Endodermal cell (in vitro differentiated cells): Measurements from ENCODE around the gene ROR2. TPM values are rescaled to one million over a fixed set of nuclear protein-coding genes. Genes with fewer than 3 reads are reported as not detected.

Experiments used
- DNase-seq: peaks from one replicate; pipeline ENCODE4 v3.0.0-alpha.2; 2017
- H3K27ac ChIP-seq: 2 replicates; pipeline ENCODE4 v1.5.1; 2013; ENCODE audit warnings: mild to moderate bottlenecking, low read depth, low read length, moderate library complexity
- H3K27me3 ChIP-seq: 2 replicates; pipeline ENCODE4 v1.6.1; 2013; ENCODE audit warnings: mild to moderate bottlenecking, low read length, moderate library complexity; ENCODE audit not compliant: insufficient read depth, control insufficient read depth, poor library complexity, severe bottlenecking
- H3K36me3 ChIP-seq: 2 replicates; pipeline ENCODE4 v1.7.0; 2013; ENCODE audit warnings: mild to moderate bottlenecking, low read length, moderate library complexity; ENCODE audit not compliant: control insufficient read depth, insufficient read depth
- H3K4me1 ChIP-seq: one replicate; pipeline ENCODE4 v1.7.0; 2013; ENCODE audit warnings: low read length; ENCODE audit not compliant: control insufficient read depth, insufficient read depth
- H3K4me3 ChIP-seq: 2 replicates; pipeline ENCODE4 v1.5.1; 2013; ENCODE audit warnings: mild to moderate bottlenecking, low read length, moderate library complexity
- H3K9ac ChIP-seq: 2 replicates; pipeline ENCODE4 v1.6.1; 2013; ENCODE audit warnings: mild to moderate bottlenecking, low read length, moderate library complexity; ENCODE audit not compliant: poor library complexity, severe bottlenecking; ENCODE audit errors: extremely low read depth
- H3K9me3 ChIP-seq: 2 replicates; pipeline ENCODE4 v1.6.1; 2013; ENCODE audit warnings: mild to moderate bottlenecking, low read length, moderate library complexity; ENCODE audit not compliant: control insufficient read depth
- H3K27ac Mint-ChIP-seq: 2 replicates; pipeline ENCODE4 v1.8.0; 2020; ENCODE audit warnings: mixed read lengths
- H3K27me3 Mint-ChIP-seq: 2 replicates; pipeline ENCODE4 v1.8.0; 2021; ENCODE audit warnings: mild to moderate bottlenecking, mixed read lengths; ENCODE audit not compliant: insufficient read depth
- H3K36me3 Mint-ChIP-seq: 2 replicates; pipeline ENCODE4 v1.8.0; 2020; ENCODE audit warnings: low read depth, mixed read lengths
- H3K4me1 Mint-ChIP-seq: 2 replicates; pipeline ENCODE4 v1.8.0; 2020; ENCODE audit warnings: mixed read lengths
- H3K4me3 Mint-ChIP-seq: 2 replicates; pipeline ENCODE4 v1.8.0; 2020; ENCODE audit warnings: mild to moderate bottlenecking, moderate library complexity, mixed read lengths
- H3K9me3 Mint-ChIP-seq: 2 replicates; pipeline ENCODE4 v1.8.0; 2020; ENCODE audit warnings: mild to moderate bottlenecking, mixed read lengths
- CTCF ChIP-seq: fragments of 200-600 bp; sonication (generic); conservative IDR thresholded peaks from 2 replicates; pipeline ENCODE4 v1.5.0; 2021; ENCODE audit warnings: antibody characterized with exemption, mild to moderate bottlenecking
- WGBS, 2 experiments: methylation state at CpG; one replicate each; pipeline versions ENCODE4 v1.1.5 to v1.1.7; 2013; ENCODE audit warnings: missing lambda C conversion rate in 2 of 2, mixed read lengths in 1 of 2; ENCODE audit not compliant: insufficient coverage in 1 of 2, insufficient read length in 1 of 2; 5-methylcytosine and 5-hydroxymethylcytosine counted together
- total RNA-seq, 2 donors: library from RNA; stranded (reverse); fragmentation: NEBNext Ultra II Directional in 1 of 2; extraction: Animal tissue kit (Norgen Biotek cat#: 25700) in 1 of 2; gene quantifications; 2 replicates in 1 of 2; 3 replicates in 1 of 2; pipeline ENCODE4 v1.2.1, GENCODE V29; 2021

Gene ROR2
- total RNA-seq, 2 donors from 2014 or later, result 104 to 160 TPM

- Mint-ChIP-seq H3K27me3 (peaks cover 4% of the 10 kb centered on the region), H3K4me1 (no peaks in the 10 kb centered on the region), H3K9me3 (peaks cover 2% of the 10 kb centered on the region), H3K36me3 (no peaks in the 10 kb centered on the region), H3K27ac (no peak overlapping the region), H3K4me3 (no peak overlapping the region)
- Histone ChIP-seq H3K4me1 (no peaks in the 10 kb centered on the region), H3K27ac (no peak overlapping the region), H3K9ac (no peak overlapping the region), H3K27me3 (no peaks in the 10 kb centered on the region), H3K4me3 (no peak overlapping the region), H3K9me3 (peaks cover 14% of the 10 kb centered on the region), H3K36me3 (no peaks in the 10 kb centered on the region)
- no peak for DNase-seq
- 87 to 100% methylated on average over 1 to 3 of the region's 3 CpGs for WGBS, 2 experiments
- no peak for TF ChIP-seq CTCF
Measured at GRCh38 chr9:91677331-91677730, 272.7 kb downstream of the ROR2 start.

- 97% methylated on average over 1 of the region's 1 CpG; no CpG with 5 or more reads in 1 of the 2 experiments for WGBS, 2 experiments
- Histone ChIP-seq H3K9ac (no peak overlapping the region), H3K36me3 (no peaks in the 10 kb centered on the region), H3K27me3 (no peaks in the 10 kb centered on the region), H3K9me3 (peaks cover 14% of the 10 kb centered on the region), H3K4me3 (no peak overlapping the region), H3K27ac (no peak overlapping the region), H3K4me1 (no peaks in the 10 kb centered on the region)
- Mint-ChIP-seq H3K4me3 (no peak overlapping the region), H3K4me1 (no peaks in the 10 kb centered on the region), H3K9me3 (peaks cover 12% of the 10 kb centered on the region), H3K27ac (no peak overlapping the region), H3K36me3 (no peaks in the 10 kb centered on the region), H3K27me3 (peaks cover 7% of the 10 kb centered on the region)
- TF ChIP-seq CTCF, result peak; percentile 41
- no peak for DNase-seq
Measured at GRCh38 chr9:91676046-91676445, 274.0 kb downstream of the ROR2 start.

GRCh38 chr9:91664663-91665062, 285.4 kb downstream of the ROR2 start:
- 96 to 98% methylated on average over 7 to 8 of the region's 8 CpGs for WGBS, 2 experiments
- no peaks in the 10 kb centered on the region for H3K36me3 Mint-ChIP-seq
- no peaks in the 10 kb centered on the region for H3K36me3 ChIP-seq
- H3K4me1 ChIP-seq, result no peaks in the 10 kb centered on the region
- no peaks in the 10 kb centered on the region for H3K9me3 ChIP-seq
- H3K9ac ChIP-seq, result no peak overlapping the region
- no peak for DNase-seq
- no peaks in the 10 kb centered on the region for H3K4me1 Mint-ChIP-seq
- H3K4me3 ChIP-seq, result no peak overlapping the region
- H3K4me3 Mint-ChIP-seq, result no peak overlapping the region
- H3K27me3 Mint-ChIP-seq, result peaks cover 6% of the 10 kb centered on the region
- TF ChIP-seq CTCF, result no peak
- H3K27ac ChIP-seq, result no peak overlapping the region
- H3K27ac Mint-ChIP-seq, result no peak overlapping the region
- H3K27me3 ChIP-seq, result no peaks in the 10 kb centered on the region
- no peaks in the 10 kb centered on the region for H3K9me3 Mint-ChIP-seq
